Esophagus squamous epithelium (tissue), 4 donors: ENCODE results near the gene CA5A.

ENCODE experiments used
- CTCF ChIP-seq, 6 experiments: fragments of 450-650 bp in 4 of 6; fragments of 200-600 bp in 2 of 6; sonication (generic) in 2 of 6; IDR thresholded peaks; one replicate each; pipeline ENCODE4 v1.5.1; 2016 to 2019; ENCODE audit warnings: antibody characterized with exemption in 6 of 6, mild to moderate bottlenecking in 4 of 6, moderate library complexity in 4 of 6
- POLR2A ChIP-seq, 4 donors: fragments of 450-650 bp; IDR thresholded peaks; one replicate each; pipeline ENCODE4 v1.6.1; 2017; ENCODE audit warnings: antibody characterized with exemption in 4 of 4, mild to moderate bottlenecking in 4 of 4, moderate library complexity in 3 of 4

GRCh38 chr16:87952751-87953150 lies 16.4 kb upstream of the CA5A start:
- TF ChIP-seq CTCF (IDR thresholded peaks at IDR 0.05) (no peak), POLR2A (IDR thresholded peaks at IDR 0.05) (no peak)
